ENCODE results near the gene DYNLRB2.

The DYNLRB2 gene

GRCh38 chr16:80552277-80552676 is 11.5 kb downstream of the DYNLRB2 start:
- no peak for DNase-seq (ENCODE audit: low read depth)

GRCh38 chr16:80554033-80554432 is 13.2 kb downstream of the DYNLRB2 start:
- no peak for DNase-seq (ENCODE audit: low read depth)

- no peak for DNase-seq (ENCODE audit: low read depth)
Observed at GRCh38 chr16:80556481-80556880, 15.7 kb downstream of the DYNLRB2 start.

GRCh38 chr16:80557037-80557436 is 16.2 kb downstream of the DYNLRB2 start:
- DNase-seq (ENCODE audit: low read depth), result no peak

- no peak for DNase-seq (ENCODE audit: low read depth)
Observed at GRCh38 chr16:80559369-80559768, 18.6 kb downstream of the DYNLRB2 start.

- no peak for DNase-seq (ENCODE audit: low read depth)
Observed at GRCh38 chr16:80563066-80563465, 22.3 kb downstream of the DYNLRB2 start.

GRCh38 chr16:80564394-80564793 is 23.6 kb downstream of the DYNLRB2 start:
- DNase-seq (ENCODE audit: low read depth), result no peak

GRCh38 chr16:80569440-80570105 is 28.8 kb downstream of the DYNLRB2 start:
- peak; percentile 57 for DNase-seq (ENCODE audit: low read depth)

- peak; percentile 34 for DNase-seq (ENCODE audit: low read depth)
Observed at GRCh38 chr16:80570106-80570478, 29.3 kb downstream of the DYNLRB2 start.

- no peak for DNase-seq (ENCODE audit: low read depth)
Observed at GRCh38 chr16:80573700-80574120, 32.9 kb downstream of the DYNLRB2 start.

- DNase-seq (ENCODE audit: low read depth), result no peak
Observed at GRCh38 chr16:80576343-80576912, 35.6 kb downstream of the DYNLRB2 start.

GRCh38 chr16:80577485-80578280 is 36.9 kb downstream of the DYNLRB2 start:
- no peak for DNase-seq (ENCODE audit: low read depth)

GRCh38 chr16:80580109-80580832 is 39.5 kb downstream of the DYNLRB2 start:
- peak; percentile 22 for DNase-seq (ENCODE audit: low read depth)

GRCh38 chr16:80583466-80583865 is 42.7 kb downstream of the DYNLRB2 start:
- DNase-seq (ENCODE audit: low read depth), result peak; percentile 47

- no peak for DNase-seq (ENCODE audit: low read depth)
Observed at GRCh38 chr16:80585764-80586163, 45.0 kb downstream of the DYNLRB2 start.

- DNase-seq (ENCODE audit: low read depth), result no peak
Observed at GRCh38 chr16:80586476-80586875, 45.7 kb downstream of the DYNLRB2 start.

GRCh38 chr16:80587071-80587470 is 46.3 kb downstream of the DYNLRB2 start:
- DNase-seq (ENCODE audit: low read depth), result no peak

- DNase-seq (ENCODE audit: low read depth), result no peak
Observed at GRCh38 chr16:80591071-80591915, 50.5 kb downstream of the DYNLRB2 start.

GRCh38 chr16:80592273-80592672 is 51.5 kb downstream of the DYNLRB2 start:
- DNase-seq (ENCODE audit: low read depth), result no peak

GRCh38 chr16:80594756-80595155 is 54.0 kb downstream of the DYNLRB2 start:
- DNase-seq (ENCODE audit: low read depth), result no peak

- DNase-seq (ENCODE audit: low read depth), result no peak
Observed at GRCh38 chr16:80596507-80597207, 55.9 kb downstream of the DYNLRB2 start.

All from amniotic epithelial cell (primary cell).